ENCODE results near the gene TLE2. TPM values are rescaled to one million over a fixed set of nuclear protein-coding genes. Genes with fewer than 3 reads are reported as not detected.

The TLE2 gene
- total RNA-seq, 1 experiment from 2014 or later: 6.2 TPM

- BruUV-seq (replicated peaks): no TSS peak
Observed at GRCh38 chr19:2970201-2970835, 58.8 kb downstream of the TLE2 start.

DNA sequence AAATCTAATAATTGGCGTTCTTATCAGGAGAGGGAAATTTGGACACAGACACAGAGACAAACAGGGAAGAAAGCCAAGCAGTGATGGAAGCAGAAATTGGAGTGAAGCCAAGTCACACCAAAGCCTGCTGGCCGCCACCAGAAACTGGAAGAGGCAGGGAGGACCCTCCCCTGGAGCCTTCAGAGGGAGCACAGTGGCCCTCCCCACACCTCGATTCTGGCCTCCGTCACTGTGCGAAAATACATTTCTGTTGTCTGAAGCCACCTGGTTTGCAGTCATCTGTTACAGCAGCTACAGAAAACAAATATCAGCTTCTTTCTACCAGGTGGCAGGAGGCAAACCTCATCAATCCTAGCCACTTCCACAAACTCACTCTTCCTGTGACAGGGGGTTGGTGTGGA lies 60.0 kb downstream of the TLE2 start:
- in situ Hi-C loops (cut with HindIII; ENCODE audit: low pct_unique_long_range_greater_than_20kb, low sequenced_read_pairs) (no loop called here), intact Hi-C loops (cut with micrococcal nuclease; ENCODE audit: unreplicated experiment) (no loop called here)
- BruUV-seq (replicated peaks): no TSS peak
- no peaks in the 10 kb centered on the region for H3K36me3 ChIP-seq (ENCODE audit: control insufficient read depth, insufficient read depth, low read length)
- H3K4me3 ChIP-seq (ENCODE audit: low read depth in 2 of 2, low read length in 2 of 2): no peak overlapping the region
- no peak for DNase-seq (ENCODE audit: low read depth, low spot score)
- no peaks in the 10 kb centered on the region for H3K9me3 ChIP-seq (ENCODE audit: control insufficient read depth, insufficient read depth, low read depth, low read length)
- ChIA-PET POLR2A (no interaction called here), CTCF (no interaction called here)
- H3K27ac ChIP-seq (ENCODE audit: low read length): no peak overlapping the region
- no peak for ATAC-seq
- TF ChIP-seq TCF7L2 (IDR thresholded peaks at IDR 0.05; ENCODE audit: low read depth, low read length) (no peak), SIN3A (IDR thresholded peaks at IDR 0.05; ENCODE audit: borderline replicate concordance, insufficient read depth, low read depth, low read length) (no peak), POLR2AphosphoS5 (IDR thresholded peaks at IDR 0.05; ENCODE audit: low read depth, low read length) (no peak)
- TF ChIP-seq, protein P1, sequence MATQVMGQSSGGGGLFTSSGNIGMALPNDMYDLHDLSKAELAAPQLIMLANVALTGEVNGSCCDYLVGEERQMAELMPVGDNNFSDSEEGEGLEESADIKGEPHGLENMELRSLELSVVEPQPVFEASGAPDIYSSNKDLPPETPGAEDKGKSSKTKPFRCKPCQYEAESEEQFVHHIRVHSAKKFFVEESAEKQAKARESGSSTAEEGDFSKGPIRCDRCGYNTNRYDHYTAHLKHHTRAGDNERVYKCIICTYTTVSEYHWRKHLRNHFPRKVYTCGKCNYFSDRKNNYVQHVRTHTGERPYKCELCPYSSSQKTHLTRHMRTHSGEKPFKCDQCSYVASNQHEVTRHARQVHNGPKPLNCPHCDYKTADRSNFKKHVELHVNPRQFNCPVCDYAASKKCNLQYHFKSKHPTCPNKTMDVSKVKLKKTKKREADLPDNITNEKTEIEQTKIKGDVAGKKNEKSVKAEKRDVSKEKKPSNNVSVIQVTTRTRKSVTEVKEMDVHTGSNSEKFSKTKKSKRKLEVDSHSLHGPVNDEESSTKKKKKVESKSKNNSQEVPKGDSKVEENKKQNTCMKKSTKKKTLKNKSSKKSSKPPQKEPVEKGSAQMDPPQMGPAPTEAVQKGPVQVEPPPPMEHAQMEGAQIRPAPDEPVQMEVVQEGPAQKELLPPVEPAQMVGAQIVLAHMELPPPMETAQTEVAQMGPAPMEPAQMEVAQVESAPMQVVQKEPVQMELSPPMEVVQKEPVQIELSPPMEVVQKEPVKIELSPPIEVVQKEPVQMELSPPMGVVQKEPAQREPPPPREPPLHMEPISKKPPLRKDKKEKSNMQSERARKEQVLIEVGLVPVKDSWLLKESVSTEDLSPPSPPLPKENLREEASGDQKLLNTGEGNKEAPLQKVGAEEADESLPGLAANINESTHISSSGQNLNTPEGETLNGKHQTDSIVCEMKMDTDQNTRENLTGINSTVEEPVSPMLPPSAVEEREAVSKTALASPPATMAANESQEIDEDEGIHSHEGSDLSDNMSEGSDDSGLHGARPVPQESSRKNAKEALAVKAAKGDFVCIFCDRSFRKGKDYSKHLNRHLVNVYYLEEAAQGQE (IDR thresholded peaks at IDR 0.05; ENCODE audit: insufficient read depth in 1 of 2, low read depth in 2 of 2, low read length in 1 of 2): no peak
- TF ChIP-seq, protein P2, sequence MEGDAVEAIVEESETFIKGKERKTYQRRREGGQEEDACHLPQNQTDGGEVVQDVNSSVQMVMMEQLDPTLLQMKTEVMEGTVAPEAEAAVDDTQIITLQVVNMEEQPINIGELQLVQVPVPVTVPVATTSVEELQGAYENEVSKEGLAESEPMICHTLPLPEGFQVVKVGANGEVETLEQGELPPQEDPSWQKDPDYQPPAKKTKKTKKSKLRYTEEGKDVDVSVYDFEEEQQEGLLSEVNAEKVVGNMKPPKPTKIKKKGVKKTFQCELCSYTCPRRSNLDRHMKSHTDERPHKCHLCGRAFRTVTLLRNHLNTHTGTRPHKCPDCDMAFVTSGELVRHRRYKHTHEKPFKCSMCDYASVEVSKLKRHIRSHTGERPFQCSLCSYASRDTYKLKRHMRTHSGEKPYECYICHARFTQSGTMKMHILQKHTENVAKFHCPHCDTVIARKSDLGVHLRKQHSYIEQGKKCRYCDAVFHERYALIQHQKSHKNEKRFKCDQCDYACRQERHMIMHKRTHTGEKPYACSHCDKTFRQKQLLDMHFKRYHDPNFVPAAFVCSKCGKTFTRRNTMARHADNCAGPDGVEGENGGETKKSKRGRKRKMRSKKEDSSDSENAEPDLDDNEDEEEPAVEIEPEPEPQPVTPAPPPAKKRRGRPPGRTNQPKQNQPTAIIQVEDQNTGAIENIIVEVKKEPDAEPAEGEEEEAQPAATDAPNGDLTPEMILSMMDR (IDR thresholded peaks at IDR 0.05): no peak
- H3K4me1 ChIP-seq (ENCODE audit: control insufficient read depth, insufficient read depth, low read length): no peaks in the 10 kb centered on the region
- no peaks in the 10 kb centered on the region for H3K27me3 ChIP-seq (ENCODE audit: control insufficient read depth, insufficient read depth, low read length)

More at GRCh38 chr19:2970201-2970835, 58.8 kb downstream of the TLE2 start:
- no peak overlapping the region for H3K27ac ChIP-seq (ENCODE audit: low read length)
- H3K27me3 ChIP-seq (ENCODE audit: control insufficient read depth, insufficient read depth, low read length): no peaks in the 10 kb centered on the region
- TF ChIP-seq, protein P2 (IDR thresholded peaks at IDR 0.05): no peak
- TF ChIP-seq SIN3A (IDR thresholded peaks at IDR 0.05; ENCODE audit: borderline replicate concordance, insufficient read depth, low read depth, low read length) (no peak), TCF7L2 (IDR thresholded peaks at IDR 0.05; ENCODE audit: low read depth, low read length) (no peak), POLR2AphosphoS5 (IDR thresholded peaks at IDR 0.05; ENCODE audit: low read depth, low read length) (no peak)
- TF ChIP-seq, protein P1 (IDR thresholded peaks at IDR 0.05; ENCODE audit: insufficient read depth in 1 of 2, low read depth in 2 of 2, low read length in 1 of 2): no peak
- in situ Hi-C loops (cut with HindIII; ENCODE audit: low pct_unique_long_range_greater_than_20kb, low sequenced_read_pairs): no loop called here
- intact Hi-C loops (cut with micrococcal nuclease; ENCODE audit: unreplicated experiment): no loop called here
- no peaks in the 10 kb centered on the region for H3K9me3 ChIP-seq (ENCODE audit: control insufficient read depth, insufficient read depth, low read depth, low read length)
- no peak overlapping the region for H3K4me3 ChIP-seq (ENCODE audit: low read depth in 2 of 2, low read length in 2 of 2)
- no peak for DNase-seq (ENCODE audit: low read depth, low spot score)
- H3K4me1 ChIP-seq (ENCODE audit: control insufficient read depth, insufficient read depth, low read length): no peaks in the 10 kb centered on the region
- no peak for ATAC-seq
- ChIA-PET POLR2A (no interaction called here), CTCF (interaction anchor here (0.7 kb wide), 1 partner anchor 122 kb away, joined by 5 read pairs; no protein-coding TSS in a partner anchor)
- no peaks in the 10 kb centered on the region for H3K36me3 ChIP-seq (ENCODE audit: control insufficient read depth, insufficient read depth, low read length)

Data from Panc1 (cell line).